ENCODE measurements around the gene PEPD.

PEPD gene

GRCh38 chr19:33554821-33555220 lies 33.2 kb upstream of the PEPD start:
- no peak for TF ChIP-seq CTCF (conservative IDR thresholded peaks at IDR 0.05; ENCODE audit: control insufficient read depth, insufficient read depth, low read depth, low read length)
- DNase-seq (ENCODE audit: low read depth), result no peak
- no peak overlapping the region for H3K4me3 ChIP-seq (ENCODE audit: control insufficient read depth, low read depth, low read length)

- no peak for TF ChIP-seq CTCF (conservative IDR thresholded peaks at IDR 0.05; ENCODE audit: control insufficient read depth, insufficient read depth, low read depth, low read length)
- no peak overlapping the region for H3K4me3 ChIP-seq (ENCODE audit: control insufficient read depth, low read depth, low read length)
- no peak for DNase-seq (ENCODE audit: low read depth)
Measured at GRCh38 chr19:33554391-33554790, 32.8 kb upstream of the PEPD start.

- no peak for DNase-seq (ENCODE audit: low read depth)
- no peak for TF ChIP-seq CTCF (conservative IDR thresholded peaks at IDR 0.05; ENCODE audit: control insufficient read depth, insufficient read depth, low read depth, low read length)
- H3K4me3 ChIP-seq (ENCODE audit: control insufficient read depth, low read depth, low read length), result no peak overlapping the region
Measured at GRCh38 chr19:33553530-33554310, 32.1 kb upstream of the PEPD start.

GRCh38 chr19:33552928-33553279 lies 31.3 kb upstream of the PEPD start:
- no peak overlapping the region for H3K4me3 ChIP-seq (ENCODE audit: control insufficient read depth, low read depth, low read length)
- TF ChIP-seq CTCF (conservative IDR thresholded peaks at IDR 0.05; ENCODE audit: control insufficient read depth, insufficient read depth, low read depth, low read length), result no peak
- DNase-seq (ENCODE audit: low read depth), result no peak

- no peak overlapping the region for H3K4me3 ChIP-seq (ENCODE audit: control insufficient read depth, low read depth, low read length)
- DNase-seq (ENCODE audit: low read depth), result no peak
- no peak for TF ChIP-seq CTCF (conservative IDR thresholded peaks at IDR 0.05; ENCODE audit: control insufficient read depth, insufficient read depth, low read depth, low read length)
Measured at GRCh38 chr19:33552191-33552927, 30.8 kb upstream of the PEPD start.

- no peak for TF ChIP-seq CTCF (conservative IDR thresholded peaks at IDR 0.05; ENCODE audit: control insufficient read depth, insufficient read depth, low read depth, low read length)
- no peak for DNase-seq (ENCODE audit: low read depth)
- H3K4me3 ChIP-seq (ENCODE audit: control insufficient read depth, low read depth, low read length), result no peak overlapping the region
Measured at GRCh38 chr19:33551676-33552075, 30.1 kb upstream of the PEPD start.
